ENCODE results near the gene TNS3.
"Not testable (repeated sequence)": the region's sequence is repeated elsewhere in the genome, so short reads cannot be mapped to it uniquely, and the experiment has no call there.

Gene TNS3

DNA sequence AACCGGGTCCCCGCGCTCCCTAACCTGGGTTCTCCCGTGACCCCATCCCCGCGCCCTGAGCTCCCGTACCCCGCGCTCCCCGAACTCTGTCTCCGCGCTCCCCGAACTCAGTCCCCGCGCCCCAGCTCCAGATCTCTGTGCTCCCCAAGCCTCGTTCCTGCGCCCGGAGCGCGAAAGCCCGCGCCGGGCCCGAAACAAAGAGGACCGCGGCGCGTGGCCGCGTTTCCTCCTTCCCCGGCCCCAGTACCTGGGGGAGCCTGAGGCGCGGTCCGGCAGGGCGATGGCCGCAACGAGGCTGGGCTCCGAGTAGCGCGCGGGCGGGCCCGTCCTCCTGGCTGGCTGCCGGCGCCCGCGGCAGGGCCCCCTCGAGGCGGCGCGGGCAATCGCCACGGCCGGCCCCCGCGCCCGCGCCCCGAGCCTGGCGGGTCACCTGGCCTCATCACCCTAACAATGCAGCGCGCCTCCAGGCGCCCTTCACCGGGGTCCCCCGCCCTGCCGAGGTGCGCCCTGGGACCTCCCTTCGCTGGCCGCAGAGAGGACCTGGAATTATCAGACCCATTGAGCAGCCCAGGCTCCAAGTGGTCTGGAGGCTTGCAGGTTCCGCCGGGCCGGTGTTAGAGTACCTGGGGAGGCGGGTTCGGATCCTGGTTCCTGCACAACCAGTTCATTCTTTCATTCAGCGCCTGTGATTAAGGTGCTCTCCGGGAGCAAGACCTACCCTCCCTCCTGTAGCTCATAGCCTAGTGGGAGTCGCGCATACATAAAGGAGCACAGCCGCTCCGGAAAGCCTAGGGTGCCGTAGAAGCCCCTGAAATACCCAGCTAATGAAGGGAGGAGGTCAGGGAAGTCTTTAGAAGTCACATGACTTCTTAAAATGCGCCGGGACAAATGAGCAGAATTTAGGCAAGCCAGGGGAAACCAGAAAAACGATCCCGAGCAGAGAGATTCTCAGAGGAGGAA is at the start of gene TNS3:
Gene TNS3 (minus strand): TSS at position 308 of the 960 bp plus-strand sequence. CDS start 142,475 bp downstream, outside the sequence.
- no peak for DNase-seq

DNA sequence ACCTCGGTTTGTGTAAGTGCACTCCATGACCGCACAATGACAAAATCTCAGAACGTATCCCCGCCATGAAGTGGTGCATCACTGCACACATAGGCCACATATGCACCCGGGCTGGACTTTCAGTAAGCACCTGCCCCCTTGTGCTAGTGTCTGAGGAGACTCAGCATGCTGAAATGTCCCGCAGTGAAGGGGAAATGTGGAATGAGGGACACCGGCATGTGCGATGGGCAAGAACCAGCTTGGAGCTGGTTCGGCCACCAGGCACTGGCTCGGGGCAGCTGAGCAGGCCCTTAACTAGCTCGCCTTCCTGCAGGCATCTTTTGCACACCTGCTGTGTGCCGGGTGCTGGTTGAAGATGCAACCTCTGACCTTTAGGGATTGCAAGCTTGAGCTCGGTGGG is 49.8 kb upstream of the TNS3 start:
- DNase-seq = no peak

DNA sequence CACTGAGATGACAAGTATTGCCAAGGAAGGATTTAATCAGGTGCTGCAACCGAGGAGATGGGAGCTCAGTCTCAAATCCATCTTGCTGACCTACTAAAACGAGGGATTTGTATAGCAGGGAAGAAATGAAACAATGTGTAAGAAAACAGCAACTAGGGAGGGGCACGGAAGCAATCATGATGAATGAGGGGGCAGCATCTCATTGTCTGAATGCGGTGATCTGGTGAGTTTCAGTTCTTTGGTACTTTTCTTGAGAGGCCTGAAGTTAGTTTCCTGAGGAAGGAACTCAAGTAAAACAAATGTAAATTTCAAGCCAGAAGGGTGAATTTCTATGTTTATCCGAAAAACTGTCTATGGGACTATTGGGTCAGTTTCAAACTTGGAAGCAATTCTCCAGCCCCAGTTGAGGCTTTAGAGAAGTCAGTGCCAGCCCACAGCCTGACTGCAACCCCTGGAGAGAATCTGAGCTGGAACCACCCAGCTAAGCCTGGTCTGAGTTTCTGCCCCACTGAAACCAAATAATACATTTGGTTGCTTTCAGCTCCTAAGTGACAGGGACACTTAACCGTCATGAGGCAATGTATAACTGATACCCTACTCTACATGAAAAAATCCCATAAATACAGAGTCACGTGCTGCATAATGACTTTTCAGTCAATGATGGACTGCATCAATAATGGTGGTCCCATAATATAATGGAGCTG is 45.8 kb upstream of the TNS3 start:
- DNase-seq = no peak

DNA sequence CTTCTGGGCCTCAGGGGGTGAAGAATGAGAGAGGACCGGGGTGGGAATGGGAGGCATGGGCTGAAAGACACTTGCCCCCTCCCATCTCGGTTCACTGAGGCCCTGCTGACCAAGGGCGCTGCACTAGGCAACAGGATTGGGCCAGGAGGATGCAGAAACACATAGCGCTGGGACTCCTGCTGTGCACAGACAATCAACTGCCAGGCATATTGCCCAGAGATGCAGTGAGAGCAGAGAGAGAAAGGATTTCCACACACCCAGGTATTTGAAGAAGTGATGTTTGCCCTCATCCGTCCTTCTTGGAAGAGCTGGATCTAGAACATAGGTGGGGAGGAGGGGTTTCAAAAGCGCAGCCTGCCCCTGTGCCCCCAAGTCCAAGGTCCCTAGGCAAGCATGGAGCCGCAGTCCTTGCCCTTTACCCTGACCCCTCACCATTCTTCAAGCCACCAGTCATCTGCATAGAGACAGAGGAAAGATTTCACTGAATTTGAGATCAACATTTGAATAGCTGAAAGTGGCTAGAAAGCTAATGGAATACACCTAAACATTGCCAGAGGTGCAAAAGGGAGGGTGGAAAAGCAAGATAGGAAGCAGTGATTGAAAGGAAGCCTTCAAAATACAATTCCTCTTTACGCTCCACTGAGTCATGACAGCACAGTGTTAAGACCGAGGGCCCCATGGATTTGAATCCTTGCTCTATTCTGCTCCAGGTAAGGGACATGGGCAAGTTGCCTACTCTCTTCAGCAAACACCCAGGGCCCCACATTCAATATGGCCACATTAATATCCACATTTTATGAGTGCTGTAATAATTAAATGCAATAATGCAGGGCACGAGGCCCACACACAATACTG is 44.2 kb upstream of the TNS3 start:
- DNase-seq = no peak

DNA sequence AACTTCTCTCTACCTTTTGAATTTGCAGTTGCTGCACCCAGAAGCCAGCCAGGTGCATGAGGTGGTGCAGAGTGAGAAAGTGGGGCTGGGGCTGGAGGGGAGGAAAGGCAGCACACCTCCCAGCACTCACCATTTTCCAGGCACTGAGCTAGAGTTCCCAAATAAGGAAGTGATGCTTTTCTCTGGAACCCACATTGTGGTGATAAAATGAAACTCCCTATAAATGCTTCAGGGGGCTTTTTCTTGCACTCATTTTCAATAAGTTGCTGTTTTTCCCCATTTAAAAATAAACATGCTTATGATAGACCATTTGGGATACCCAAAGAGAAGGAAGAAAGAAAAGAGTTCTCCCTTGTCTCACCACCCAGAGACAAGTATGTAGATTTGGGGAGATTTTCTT is 42.8 kb upstream of the TNS3 start:
- DNase-seq = no peak

DNA sequence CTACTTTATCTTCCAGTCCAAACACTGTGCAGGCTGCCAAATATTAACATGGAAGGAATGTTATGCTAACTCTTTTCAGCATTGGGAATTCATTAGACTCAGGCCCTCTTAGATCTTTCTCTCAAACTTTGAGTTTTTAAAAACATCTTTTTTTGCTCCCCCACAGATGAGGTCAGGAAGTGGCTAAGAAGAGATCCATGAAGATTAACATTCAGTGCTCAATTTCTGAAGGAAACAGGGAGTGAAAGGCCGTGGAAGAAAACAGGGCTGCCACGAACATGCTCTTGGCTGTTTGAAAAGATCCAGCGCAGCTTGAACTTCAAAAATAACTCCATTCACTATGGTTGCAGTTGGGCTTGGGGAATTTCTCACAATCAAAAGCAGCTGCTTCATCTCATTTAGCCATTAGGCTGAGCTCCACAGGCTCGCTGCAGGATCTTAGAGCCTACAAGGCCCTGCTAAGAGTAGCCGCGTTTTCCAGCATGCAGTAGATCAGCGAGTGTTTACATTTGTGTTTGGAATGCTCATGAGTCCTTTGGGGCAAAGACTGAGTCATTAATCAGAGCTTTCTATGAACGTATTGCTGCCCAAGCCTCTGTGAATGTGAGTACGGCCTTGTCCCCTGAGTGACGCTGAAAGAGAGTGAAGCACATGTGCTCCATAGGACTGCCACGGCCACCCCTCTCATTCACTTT is 41.2 kb upstream of the TNS3 start:
- DNase-seq = no peak

DNA sequence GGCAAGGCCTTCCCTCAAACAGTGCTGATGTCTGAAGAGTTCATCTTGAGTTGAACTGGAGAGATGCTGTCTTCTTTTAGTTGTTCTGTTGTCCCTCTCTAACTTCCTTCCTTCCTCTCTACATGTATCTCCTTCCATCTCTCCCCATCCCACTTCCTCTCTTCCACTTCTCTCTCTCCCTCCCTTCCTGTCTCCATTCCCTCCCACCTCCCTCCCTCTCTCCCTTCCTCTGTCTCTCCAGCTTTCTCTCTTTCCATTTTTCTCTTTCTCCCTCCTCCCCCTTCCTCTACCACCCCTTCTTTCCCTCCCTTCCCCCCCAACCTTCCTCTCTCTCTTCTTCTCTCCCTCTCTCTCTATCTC is 40.7 kb upstream of the TNS3 start:
- no peak for DNase-seq

DNA sequence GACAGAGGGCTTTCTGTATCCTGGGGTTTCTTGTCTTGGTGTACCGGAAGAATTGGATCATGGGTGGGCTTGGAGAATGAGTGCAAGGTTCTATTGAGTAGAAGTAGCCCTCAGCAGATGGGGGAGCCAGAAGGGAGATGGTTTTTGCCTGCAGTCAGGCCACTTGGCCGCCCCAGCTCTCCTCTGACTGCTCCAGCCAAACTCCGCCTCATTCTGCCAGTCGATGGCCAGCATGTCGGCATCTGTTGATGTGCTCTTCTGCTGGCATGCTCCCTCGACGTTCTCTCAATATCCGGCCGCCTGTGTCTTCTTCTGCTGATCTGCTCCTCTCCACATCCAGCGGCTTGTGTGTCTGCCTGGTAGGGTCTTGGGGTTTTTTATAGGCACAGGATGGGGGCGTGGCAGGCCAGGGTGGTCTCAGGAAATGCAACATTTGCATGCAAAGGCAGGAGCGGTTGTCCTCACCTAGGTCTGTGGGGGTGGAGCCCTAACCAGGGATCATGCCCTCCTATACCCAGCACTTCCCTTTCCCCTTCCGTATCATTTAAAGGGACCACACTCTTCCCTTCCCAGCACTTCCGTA is 40.2 kb upstream of the TNS3 start:
- DNase-seq = no peak

DNA sequence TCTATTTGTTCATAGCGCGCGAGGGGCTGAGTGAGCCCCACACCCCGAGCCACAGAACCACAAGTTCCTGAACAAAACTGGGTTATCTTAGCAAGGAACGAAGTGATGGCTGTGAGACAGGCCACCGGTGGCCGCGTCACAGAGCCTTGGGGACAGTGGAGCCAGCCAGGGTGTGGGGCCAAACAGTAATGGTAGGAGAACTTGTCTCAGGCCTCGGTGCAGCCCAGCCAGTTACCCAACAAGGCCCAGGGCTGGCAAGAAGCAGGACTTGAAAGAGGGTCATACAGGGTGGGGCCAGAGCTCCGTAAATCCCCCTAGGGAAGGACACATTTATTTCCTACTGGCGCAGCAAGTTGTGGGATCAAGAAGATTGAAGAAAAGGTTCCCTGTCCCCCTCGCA is 39.4 kb upstream of the TNS3 start:
- DNase-seq = no peak

DNA sequence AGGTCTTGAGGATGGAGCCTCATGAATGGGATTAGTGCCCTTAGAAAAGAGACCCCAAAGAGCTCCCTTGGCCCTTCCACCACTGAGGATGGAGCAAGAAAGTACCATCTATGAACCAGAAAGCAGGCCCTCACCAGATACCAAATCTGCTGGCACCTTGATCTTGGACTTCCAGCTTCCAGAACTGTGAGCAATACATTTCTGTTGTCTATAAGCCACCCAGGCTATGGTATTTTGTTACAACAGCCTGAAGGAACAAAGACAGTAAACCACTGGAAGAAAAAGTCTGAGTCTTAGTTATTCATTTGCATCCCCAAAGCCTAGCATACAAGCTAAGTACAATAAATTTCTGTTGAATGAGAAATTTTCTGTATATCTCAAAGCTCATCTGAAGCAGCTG is 37.9 kb upstream of the TNS3 start:
- DNase-seq = no peak

DNA sequence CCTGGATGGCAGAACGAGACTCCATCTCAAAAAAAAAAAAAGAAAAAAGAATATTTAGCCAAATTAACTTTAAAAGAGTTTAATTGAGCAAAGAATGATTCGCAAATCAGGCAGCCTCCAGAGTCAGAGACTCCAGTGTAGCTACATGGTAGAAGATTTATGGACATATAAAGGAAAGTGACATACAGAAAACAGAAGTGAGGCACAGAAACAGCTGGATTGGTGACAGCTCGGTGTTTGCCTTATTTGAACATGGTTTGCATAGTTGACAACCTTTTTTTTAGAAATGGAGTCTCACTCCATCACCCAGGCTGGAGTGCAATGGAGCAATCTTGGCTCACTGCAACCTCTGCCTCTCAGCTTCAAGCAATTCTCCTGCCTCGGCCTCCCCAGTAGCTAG is 35.2 kb upstream of the TNS3 start:
- DNase-seq = no peak

DNA sequence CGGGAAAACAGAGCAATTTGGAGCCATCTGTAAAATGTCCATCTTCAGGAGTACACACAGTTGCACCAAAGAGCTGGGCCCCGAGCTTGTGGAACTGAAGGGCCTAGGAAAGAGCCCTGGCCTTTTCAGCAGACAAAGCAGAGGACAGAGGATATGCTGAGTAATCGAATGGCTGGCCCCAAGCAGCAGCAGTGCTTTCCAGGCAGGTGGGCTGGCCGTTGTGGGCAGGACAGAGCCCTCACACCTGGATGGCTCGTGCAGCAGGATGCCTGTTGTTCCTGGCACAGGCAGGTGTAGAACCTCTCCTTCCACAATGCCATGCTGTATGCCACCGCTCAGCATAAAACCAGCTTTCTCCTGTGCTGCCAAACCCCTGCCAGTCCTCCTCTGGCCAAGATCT is 32.5 kb upstream of the TNS3 start:
- no peak for DNase-seq

DNA sequence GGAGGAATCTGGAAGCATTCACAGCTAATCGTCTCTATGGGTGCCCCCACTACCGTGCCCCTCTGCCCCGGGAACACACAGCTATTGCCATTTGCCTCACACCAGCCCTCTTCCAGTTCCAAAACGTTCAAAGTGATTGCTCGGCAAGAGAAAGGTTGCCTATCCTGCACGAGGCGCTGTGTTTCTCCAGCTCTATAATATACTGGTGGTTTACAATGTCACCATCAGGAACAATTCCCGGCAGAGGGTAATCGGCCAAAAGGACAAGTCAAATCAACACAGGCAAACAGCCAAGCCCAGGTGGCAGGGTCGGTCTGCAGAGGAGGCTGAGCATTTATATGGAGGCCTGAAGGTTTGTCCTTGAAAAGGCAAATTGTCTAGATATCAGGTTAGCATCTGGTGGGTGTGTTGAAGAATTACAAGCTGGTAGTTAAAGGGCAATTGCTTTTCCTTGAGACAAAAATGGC is 29.2 kb upstream of the TNS3 start:
- no peak for DNase-seq

DNA sequence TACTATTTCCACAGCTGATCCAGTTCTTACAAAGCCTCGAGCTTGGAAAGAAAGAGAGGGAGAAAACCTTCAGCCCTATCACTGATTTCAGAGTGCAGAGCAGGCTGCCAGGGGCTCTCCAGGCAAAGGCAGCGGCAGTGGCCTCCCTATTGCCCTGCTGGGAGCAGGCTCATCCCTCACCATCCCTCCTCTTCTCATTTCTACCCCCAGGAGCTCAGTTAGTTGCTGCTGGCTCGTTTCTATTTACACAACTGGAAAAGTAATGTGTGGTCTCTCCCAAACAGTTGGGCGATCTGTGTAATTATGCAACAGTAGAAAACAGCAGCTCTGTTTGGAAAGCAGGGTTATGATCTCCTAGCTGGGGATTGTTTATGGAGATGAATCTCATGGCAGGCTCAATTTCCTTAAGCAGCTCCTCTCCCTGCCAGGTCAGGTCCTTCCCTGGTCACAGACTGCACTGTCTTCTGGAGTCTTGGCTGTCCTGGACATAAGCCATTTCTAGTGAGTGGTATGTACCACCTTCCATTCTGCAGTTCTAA is 28.7 kb upstream of the TNS3 start:
- DNase-seq = no peak

DNA sequence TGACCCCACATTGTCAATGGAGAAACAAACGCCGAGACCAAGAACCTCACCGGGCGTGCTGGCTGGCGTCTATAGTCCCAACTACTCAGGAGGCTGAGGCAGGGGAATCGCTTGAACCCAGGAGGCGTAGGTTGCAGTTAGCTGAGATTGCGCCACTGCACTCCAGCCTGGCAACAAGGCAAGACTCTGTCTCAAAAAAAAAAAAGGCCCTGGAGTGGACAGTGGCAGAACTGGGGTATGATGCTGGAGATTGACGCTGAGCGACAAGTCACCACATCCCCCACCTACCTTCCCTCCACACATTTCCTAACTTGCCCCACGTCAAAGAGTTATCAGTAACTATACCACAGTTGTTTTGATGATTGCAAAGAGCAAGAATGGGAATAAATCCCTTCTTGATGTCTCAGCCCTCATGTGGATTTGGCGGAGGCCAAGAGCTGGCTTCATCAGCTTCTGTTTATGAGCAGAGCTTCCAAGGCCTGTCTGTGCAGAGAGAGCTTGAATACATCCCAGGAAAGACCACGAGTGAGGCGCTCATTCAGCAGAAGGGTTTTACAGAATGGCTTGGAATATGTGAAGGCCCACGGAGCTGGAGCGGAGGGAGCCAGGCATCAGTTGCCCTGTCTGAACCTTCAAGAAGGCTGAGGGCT is 28.0 kb upstream of the TNS3 start:
- no peak for DNase-seq

DNA sequence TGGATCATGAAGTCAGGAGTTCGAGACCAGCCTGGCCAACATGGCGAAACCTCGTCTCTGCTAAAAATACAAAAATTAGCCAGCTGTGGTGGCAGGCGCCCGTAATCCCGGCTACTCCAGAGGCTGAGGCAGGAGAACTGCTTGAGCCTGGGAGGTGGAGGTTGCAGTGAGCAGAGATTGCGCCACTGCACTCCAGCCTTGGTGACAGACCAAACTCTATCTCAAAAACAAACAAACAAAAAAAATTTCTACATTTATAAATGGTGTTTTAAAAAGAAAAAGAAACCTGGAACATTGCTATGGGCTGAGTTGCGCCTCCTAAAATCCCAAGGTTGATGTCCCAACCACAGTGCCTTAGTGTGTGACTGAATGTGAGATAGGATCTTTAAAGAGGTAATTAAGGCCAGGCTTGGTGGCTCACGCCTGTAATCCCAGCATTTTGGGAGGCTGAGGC is 24.7 kb upstream of the TNS3 start:
- DNase-seq = not testable (repeated sequence)

DNA sequence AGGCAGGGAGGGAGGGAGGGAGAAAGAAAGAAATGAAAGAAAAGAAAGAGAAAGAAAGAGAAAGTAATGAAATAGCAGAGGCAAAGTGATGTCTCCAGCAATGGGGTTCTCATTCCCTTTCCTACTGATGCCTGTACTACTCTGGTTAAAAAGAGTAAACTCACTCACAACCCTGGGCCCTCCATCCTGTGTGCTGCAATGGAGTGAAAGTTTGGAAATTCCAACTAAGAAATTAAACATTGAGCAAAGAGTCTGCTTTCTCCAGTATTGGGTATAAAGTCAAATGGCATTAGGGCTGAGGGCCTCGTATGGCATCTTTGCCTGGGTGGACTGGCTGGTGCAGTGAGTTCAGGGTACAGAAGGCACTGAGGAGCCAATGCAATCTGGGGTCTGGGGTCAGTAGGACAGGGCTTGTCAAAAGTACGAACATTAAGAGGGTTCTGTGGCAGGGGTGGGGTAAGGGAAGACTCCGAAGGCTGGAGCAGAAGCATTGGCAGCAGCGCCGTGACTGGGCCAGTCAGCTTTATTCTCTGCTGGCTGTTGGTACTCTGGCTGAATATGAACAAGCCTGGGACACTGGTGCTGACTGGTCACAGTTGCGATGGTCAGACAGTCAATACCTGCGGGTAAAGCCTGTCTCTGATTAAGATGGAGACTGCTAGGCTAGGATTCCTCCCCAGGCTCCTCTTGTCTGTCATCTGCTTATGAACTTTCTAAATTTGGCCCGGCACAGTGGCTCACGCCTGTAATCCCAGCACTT is 24.1 kb upstream of the TNS3 start:
- no peak for DNase-seq

DNA sequence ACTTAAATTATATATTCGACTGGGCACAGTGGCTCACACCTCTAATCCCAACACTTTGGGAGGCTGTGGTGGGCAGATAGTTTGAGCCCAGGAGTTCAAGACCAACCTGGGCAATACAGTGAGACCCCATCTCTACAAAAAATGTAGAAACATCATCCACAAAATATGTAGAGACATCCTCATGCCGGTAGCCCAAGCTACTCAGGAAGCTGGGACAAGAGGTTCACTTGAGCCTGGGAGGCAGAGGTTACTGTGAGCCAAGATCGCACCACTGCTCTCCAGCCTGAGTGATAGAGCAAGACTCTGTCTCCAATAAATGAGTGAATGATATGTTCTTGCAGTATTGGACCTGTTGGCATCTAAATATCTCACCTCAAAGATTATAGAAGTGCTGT is 22.6 kb upstream of the TNS3 start:
- DNase-seq = no peak

DNA sequence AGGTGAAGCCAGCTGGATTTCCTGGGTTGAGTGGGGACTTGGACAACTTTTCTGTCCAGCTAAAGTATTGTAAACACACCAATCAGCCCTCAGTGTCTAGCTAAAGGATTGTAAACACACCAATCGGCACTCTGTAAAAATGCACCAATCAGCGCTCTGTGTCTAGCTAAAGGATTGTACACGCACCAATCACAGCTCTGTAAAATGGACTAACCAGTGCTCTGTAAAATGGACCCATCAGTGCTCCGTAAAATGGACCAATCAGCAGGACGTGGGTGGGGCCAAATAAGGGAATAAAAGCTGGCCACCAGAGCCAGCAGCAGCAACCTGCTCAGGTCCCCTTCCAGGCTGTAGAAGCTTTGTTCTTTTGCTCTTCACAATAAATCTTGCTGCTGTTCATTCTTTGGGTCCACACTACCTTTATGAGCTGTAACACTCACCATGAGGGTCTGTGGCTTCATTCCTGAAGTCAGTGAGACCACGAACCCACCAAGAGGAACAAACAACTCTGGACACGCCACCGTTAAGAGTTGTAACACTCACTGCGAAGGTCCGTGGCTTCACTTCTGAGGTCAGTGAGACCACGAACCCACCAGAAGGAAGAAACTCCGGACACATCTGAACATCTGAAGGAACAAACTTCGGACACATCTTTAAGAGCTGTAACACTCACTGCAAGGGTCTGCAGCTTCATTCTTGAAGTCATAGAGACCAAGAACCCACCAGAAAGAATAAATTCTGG is 21.8 kb upstream of the TNS3 start:
- not testable (repeated sequence) for DNase-seq

Data from activated CD4-positive, CD25-positive, alpha-beta regulatory T cell treated with anti-CD3 and anti-CD28 coated beads, Interleukin-2, amount 50 U/mL, for 72 hours (primary cell).